WTC11 (cell line): ENCODE results near the gene GOLT1A. TPM values are rescaled to one million over a fixed set of nuclear protein-coding genes. Genes with fewer than 3 reads are reported as not detected.

Experiments
- ATAC-seq: fragments of 200-7000 bp; cut with Tn5 transposase; 2 replicates; pipeline ENCODE4 v1.10.0; 2021; ENCODE audit warnings: mild to moderate bottlenecking, moderate library complexity
- CTCF ChIA-PET: fragments of 300-600 bp; sonication (Branson Sonifier 250); formaldehyde crosslinking; loops from one replicate; lab custom pipeline; 2021; ENCODE audit warnings: antibody characterized with exemption; lab: Charles Lee
- POLR2A ChIA-PET: fragments of 350-600 bp; sonication (Branson Sonifier 250); formaldehyde crosslinking; loops from one replicate; lab custom pipeline; 2021; ENCODE audit warnings: antibody characterized with exemption; lab: Charles Lee
- DNase-seq: peaks from one replicate; pipeline ENCODE4 v3.0.0; 2021; ENCODE audit warnings: low spot score
- H3K27ac Mint-ChIP-seq: 2 replicates; pipeline ENCODE4 v1.8.0; 2021; ENCODE audit warnings: mixed read lengths
- H3K27me3 Mint-ChIP-seq: 2 replicates; pipeline ENCODE4 v1.8.0; 2021; ENCODE audit warnings: low read depth, mild to moderate bottlenecking, moderate library complexity, mixed read lengths
- H3K36me3 Mint-ChIP-seq: 2 replicates; pipeline ENCODE4 v1.8.0; 2021; ENCODE audit warnings: mixed read lengths
- H3K4me1 Mint-ChIP-seq: 2 replicates; pipeline ENCODE4 v1.8.0; 2022; ENCODE audit warnings: mixed read lengths
- H3K4me3 Mint-ChIP-seq: 2 replicates; pipeline ENCODE4 v1.8.0; 2021; ENCODE audit warnings: mild to moderate bottlenecking, moderate library complexity, mixed read lengths
- H3K9me3 Mint-ChIP-seq: 2 replicates; pipeline ENCODE4 v1.8.0; 2021; ENCODE audit warnings: mixed read lengths
- AFF4 ChIP-seq: sonication (generic); formaldehyde crosslinking; IDR thresholded peaks from 2 replicates; pipeline ENCODE4 v1.8.1; 2023; ENCODE audit warnings: mild to moderate bottlenecking, missing genetic modification reagents, borderline replicate concordance
- AR ChIP-seq: fragments of 250-450 bp; sonication (Bioruptor Pico); IDR thresholded peaks from 2 replicates; pipeline ENCODE4 v1.9.0; 2021; ENCODE audit warnings: mild to moderate bottlenecking
- ATF6 ChIP-seq: sonication (generic); formaldehyde crosslinking; IDR thresholded peaks from 2 replicates; pipeline ENCODE4 v1.8.1; 2023; ENCODE audit warnings: mild to moderate bottlenecking, missing genetic modification reagents
- FOXJ3 ChIP-seq: sonication (generic); formaldehyde crosslinking; IDR thresholded peaks from 2 replicates; pipeline ENCODE4 v1.9.0; 2021; ENCODE audit warnings: missing genetic modification reagents, mild to moderate bottlenecking, borderline replicate concordance
- HMGA2 ChIP-seq: fragments of 250-450 bp; sonication (Bioruptor Pico); IDR thresholded peaks from 2 replicates; pipeline ENCODE4 v1.4.0; 2021; ENCODE audit warnings: mild to moderate bottlenecking, moderate library complexity
- MLX ChIP-seq: sonication (generic); formaldehyde crosslinking; IDR thresholded peaks from 2 replicates; pipeline ENCODE4 v1.8.1; 2023; ENCODE audit warnings: mild to moderate bottlenecking, missing genetic modification reagents, moderate library complexity
- NR2C2 ChIP-seq: sonication (generic); formaldehyde crosslinking; IDR thresholded peaks from 2 replicates; pipeline ENCODE4 v1.8.0; 2022; ENCODE audit warnings: mild to moderate bottlenecking, missing genetic modification reagents
- NR3C1 ChIP-seq: sonication (generic); formaldehyde crosslinking; conservative IDR thresholded peaks from 2 replicates; pipeline ENCODE4 v1.8.1; 2023; ENCODE audit warnings: low read depth, mild to moderate bottlenecking, missing genetic modification reagents
- PRRX2 ChIP-seq: fragments of 250-450 bp; sonication (Bioruptor Pico); IDR thresholded peaks from 2 replicates; pipeline ENCODE4 v1.8.0; 2021; ENCODE audit warnings: mild to moderate bottlenecking
- RELA ChIP-seq: sonication (generic); formaldehyde crosslinking; IDR thresholded peaks from 2 replicates; pipeline ENCODE4 v1.8.1; 2022; ENCODE audit warnings: missing genetic modification reagents, mild to moderate bottlenecking, borderline replicate concordance
- SOX15 ChIP-seq: fragments of 250-450 bp; sonication (Bioruptor Pico); IDR thresholded peaks from 2 replicates; pipeline ENCODE4 v1.9.0; 2021; ENCODE audit warnings: mild to moderate bottlenecking
- USF1 ChIP-seq: sonication (generic); formaldehyde crosslinking; IDR thresholded peaks from 2 replicates; pipeline ENCODE4 v1.8.0; 2022; ENCODE audit warnings: mild to moderate bottlenecking, missing genetic modification reagents
- ZMAT4 ChIP-seq: fragments of 250-450 bp; sonication (Bioruptor Pico); IDR thresholded peaks from 2 replicates; pipeline ENCODE4 v1.9.0; 2021; ENCODE audit warnings: mild to moderate bottlenecking
- total RNA-seq: library from RNA; stranded (reverse); gene quantifications from 3 replicates; pipeline ENCODE4 v1.2.3, GENCODE V29; 2021

The GOLT1A gene
- total RNA-seq, 1 experiment from 2014 or later = 6.5 TPM

GRCh38 chr1:204227996-204228785, 14.4 kb upstream of the GOLT1A start (continued):
- TF ChIP-seq ATF6 (CRISPR knock-in tag) (no peak), PRRX2 (no peak), FOXJ3 (no peak), NR3C1 (CRISPR knock-in tag) (no peak)

GRCh38 chr1:204227351-204227750, 13.6 kb upstream of the GOLT1A start:
- Mint-ChIP-seq H3K9me3 (peaks cover 4% of the 10 kb centered on the region; the same call in 1 of the 2 replicates), H3K27me3 (no peaks in the 10 kb centered on the region), H3K4me3 (no peak overlapping the region), H3K4me1 (peaks cover 7% of the 10 kb centered on the region), H3K27ac (no peak overlapping the region), H3K36me3 (peaks cover 4% of the 10 kb centered on the region)
- ATAC-seq = no peak
- CTCF ChIA-PET = interaction anchor here (3.1 to 3.4 kb wide), 2 partner anchors 13 to 20 kb away, joined by 10 to 11 read pairs; partner anchors contain the start of gene GOLT1A
- no peak for TF ChIP-seq MLX (CRISPR knock-in tag)
- no peak for TF ChIP-seq HMGA2 (CRISPR knock-in tag)
- no peak for TF ChIP-seq ZMAT4 (CRISPR knock-in tag)
- TF ChIP-seq SOX15 (CRISPR knock-in tag) = no peak
- TF ChIP-seq NR2C2 (CRISPR knock-in tag) = no peak
- TF ChIP-seq AR (CRISPR knock-in tag) = no peak
- no peak for TF ChIP-seq RELA (CRISPR knock-in tag)
- no peak for TF ChIP-seq AFF4 (CRISPR knock-in tag)
- no peak for TF ChIP-seq USF1
- POLR2A ChIA-PET = no interaction called here
- no peak for DNase-seq
